ENCODE measurements around the gene AVPI1.
"Not testable (repeated sequence)": the region's sequence is repeated elsewhere in the genome, so short reads cannot be mapped to it uniquely, and the experiment has no call there.

Gene AVPI1

GRCh38 chr10:97675222-97675621, 11.8 kb downstream of the AVPI1 start:
- no peaks in the 10 kb centered on the region for H3K9me3 Mint-ChIP-seq
- H3K36me3 Mint-ChIP-seq, result peaks cover 62% of the 10 kb centered on the region
- no peak overlapping the region for H3K4me3 Mint-ChIP-seq
- no peak for DNase-seq (ENCODE audit: low spot score in 2 of 2)
- no peaks in the 10 kb centered on the region for H3K4me1 Mint-ChIP-seq
- no peak overlapping the region for H3K27ac Mint-ChIP-seq
- ATAC-seq, result no peak

- peak; percentile 50 for ATAC-seq
- Mint-ChIP-seq H3K36me3 (peaks cover 65% of the 10 kb centered on the region), H3K27ac (no peak overlapping the region)
Measured at GRCh38 chr10:97673736-97674525, 13.1 kb downstream of the AVPI1 start.

GRCh38 chr10:97669571-97669970, 17.5 kb downstream of the AVPI1 start:
- Mint-ChIP-seq H3K4me3 (no peak overlapping the region), H3K4me1 (no peaks in the 10 kb centered on the region), H3K9me3 (no peaks in the 10 kb centered on the region), H3K27ac (peak overlapping the region; percentile 5), H3K36me3 (peaks cover 78% of the 10 kb centered on the region)
- DNase-seq (ENCODE audit: low spot score in 2 of 2) (no peak), ATAC-seq (no peak)

More at GRCh38 chr10:97673736-97674525, 13.1 kb downstream of the AVPI1 start:
- Mint-ChIP-seq H3K9me3 (no peaks in the 10 kb centered on the region), H3K4me1 (no peaks in the 10 kb centered on the region), H3K4me3 (no peak overlapping the region)
- no peak for DNase-seq (ENCODE audit: low spot score in 2 of 2)

GRCh38 chr10:97667463-97667862, 19.6 kb downstream of the AVPI1 start:
- no peak for ATAC-seq
- DNase-seq (ENCODE audit: low spot score in 2 of 2), result no peak
- no peak overlapping the region for H3K27ac Mint-ChIP-seq
- peaks cover 76% of the 10 kb centered on the region for H3K36me3 Mint-ChIP-seq
- no peak overlapping the region for H3K4me3 Mint-ChIP-seq
- no peaks in the 10 kb centered on the region for H3K4me1 Mint-ChIP-seq
- H3K9me3 Mint-ChIP-seq, result no peaks in the 10 kb centered on the region

- Mint-ChIP-seq H3K36me3 (peaks cover 76% of the 10 kb centered on the region), H3K27ac (no peak overlapping the region), H3K9me3 (no peaks in the 10 kb centered on the region), H3K4me3 (no peak overlapping the region), H3K4me1 (no peaks in the 10 kb centered on the region)
- DNase-seq (ENCODE audit: low spot score in 2 of 2), result no peak
- ATAC-seq, result no peak
Measured at GRCh38 chr10:97666992-97667391, 20.0 kb downstream of the AVPI1 start.

GRCh38 chr10:97664282-97664850, 22.7 kb downstream of the AVPI1 start:
- no peaks in the 10 kb centered on the region for H3K9me3 Mint-ChIP-seq
- no peak overlapping the region for H3K4me3 Mint-ChIP-seq
- DNase-seq (ENCODE audit: low spot score in 2 of 2) (no peak), ATAC-seq (no peak)
- H3K36me3 Mint-ChIP-seq, result peaks cover 81% of the 10 kb centered on the region
- H3K27ac Mint-ChIP-seq, result no peak overlapping the region
- H3K4me1 Mint-ChIP-seq, result no peaks in the 10 kb centered on the region

GRCh38 chr10:97659589-97659988, 27.5 kb downstream of the AVPI1 start:
- no peaks in the 10 kb centered on the region for H3K4me1 Mint-ChIP-seq
- H3K27ac Mint-ChIP-seq, result no peak overlapping the region
- DNase-seq (ENCODE audit: low spot score in 2 of 2) (no peak), ATAC-seq (no peak)
- H3K36me3 Mint-ChIP-seq, result peaks cover 98% of the 10 kb centered on the region
- H3K9me3 Mint-ChIP-seq, result no peaks in the 10 kb centered on the region
- H3K4me3 Mint-ChIP-seq, result no peak overlapping the region

GRCh38 chr10:97656777-97657176, 30.3 kb downstream of the AVPI1 start:
- Mint-ChIP-seq H3K4me1 (peaks cover 5% of the 10 kb centered on the region), H3K4me3 (no peak overlapping the region), H3K27ac (peak overlapping the region; percentile 65), H3K9me3 (no peaks in the 10 kb centered on the region), H3K36me3 (peaks cover 99% of the 10 kb centered on the region)
- DNase-seq (ENCODE audit: low spot score in 2 of 2), result no peak
- ATAC-seq, result no peak

- DNase-seq (ENCODE audit: low spot score in 2 of 2) (no peak), ATAC-seq (no peak)
- Mint-ChIP-seq H3K9me3 (no peaks in the 10 kb centered on the region), H3K4me1 (peaks cover 23% of the 10 kb centered on the region), H3K4me3 (no peak overlapping the region), H3K27ac (no peak overlapping the region), H3K36me3 (peaks cover 60% of the 10 kb centered on the region)
Measured at GRCh38 chr10:97651773-97652172, 35.3 kb downstream of the AVPI1 start.

GRCh38 chr10:97650726-97651125, 36.3 kb downstream of the AVPI1 start:
- no peak overlapping the region for H3K27ac Mint-ChIP-seq
- peaks cover 23% of the 10 kb centered on the region for H3K4me1 Mint-ChIP-seq
- no peak for DNase-seq (ENCODE audit: low spot score in 2 of 2)

GRCh38 chr10:97649405-97649750, 37.7 kb downstream of the AVPI1 start:
- H3K27ac Mint-ChIP-seq, result peak overlapping the region; percentile 92
- ATAC-seq; DNase-seq (ENCODE audit: low spot score in 2 of 2); H3K9me3 Mint-ChIP-seq: not testable (repeated sequence)
- H3K4me3 Mint-ChIP-seq, result peak overlapping the region; percentile 52
- H3K4me1 Mint-ChIP-seq, result peaks cover 23% of the 10 kb centered on the region
- peaks cover 47% of the 10 kb centered on the region for H3K36me3 Mint-ChIP-seq

More at GRCh38 chr10:97650726-97651125, 36.3 kb downstream of the AVPI1 start:
- ATAC-seq, result no peak
- H3K36me3 Mint-ChIP-seq, result peaks cover 49% of the 10 kb centered on the region
- no peak overlapping the region for H3K4me3 Mint-ChIP-seq
- no peaks in the 10 kb centered on the region for H3K9me3 Mint-ChIP-seq

- Mint-ChIP-seq H3K4me3 (peak overlapping the region; percentile 52), H3K36me3 (peaks cover 41% of the 10 kb centered on the region), H3K9me3 (no peaks in the 10 kb centered on the region), H3K27ac (peak overlapping the region; percentile 92), H3K4me1 (peaks cover 23% of the 10 kb centered on the region)
- DNase-seq (ENCODE audit: low spot score in 2 of 2), result peak; percentile 8 to 66
- peak; percentile 100 for ATAC-seq
Measured at GRCh38 chr10:97648562-97649404, 38.3 kb downstream of the AVPI1 start.

- Mint-ChIP-seq H3K4me1 (peaks cover 26% of the 10 kb centered on the region), H3K27ac (peak overlapping the region; percentile 92), H3K36me3 (peaks cover 29% of the 10 kb centered on the region), H3K4me3 (no peak overlapping the region), H3K9me3 (no peaks in the 10 kb centered on the region)
- DNase-seq (ENCODE audit: low spot score in 2 of 2) (no peak), ATAC-seq (no peak)
Measured at GRCh38 chr10:97647556-97647955, 39.5 kb downstream of the AVPI1 start.

- H3K36me3 Mint-ChIP-seq, result peaks cover 23% of the 10 kb centered on the region
- no peak overlapping the region for H3K27ac Mint-ChIP-seq
- DNase-seq (ENCODE audit: low spot score in 2 of 2) (no peak), ATAC-seq (no peak)
- H3K9me3 Mint-ChIP-seq, result no peaks in the 10 kb centered on the region
- H3K4me1 Mint-ChIP-seq, result peaks cover 43% of the 10 kb centered on the region
- H3K4me3 Mint-ChIP-seq, result no peak overlapping the region
Measured at GRCh38 chr10:97644936-97645335, 42.1 kb downstream of the AVPI1 start.

GRCh38 chr10:97643441-97643985, 43.5 kb downstream of the AVPI1 start:
- no peak overlapping the region for H3K4me3 Mint-ChIP-seq
- no peaks in the 10 kb centered on the region for H3K9me3 Mint-ChIP-seq

More at GRCh38 chr10:97643441-97643985, 43.5 kb downstream of the AVPI1 start:
- Mint-ChIP-seq H3K27ac (no peak overlapping the region), H3K4me1 (peaks cover 35% of the 10 kb centered on the region), H3K36me3 (peaks cover 23% of the 10 kb centered on the region)
- ATAC-seq, result no peak
- DNase-seq (ENCODE audit: low spot score in 2 of 2), result no peak
